Measurements from ENCODE around the gene SP110.

DNA sequence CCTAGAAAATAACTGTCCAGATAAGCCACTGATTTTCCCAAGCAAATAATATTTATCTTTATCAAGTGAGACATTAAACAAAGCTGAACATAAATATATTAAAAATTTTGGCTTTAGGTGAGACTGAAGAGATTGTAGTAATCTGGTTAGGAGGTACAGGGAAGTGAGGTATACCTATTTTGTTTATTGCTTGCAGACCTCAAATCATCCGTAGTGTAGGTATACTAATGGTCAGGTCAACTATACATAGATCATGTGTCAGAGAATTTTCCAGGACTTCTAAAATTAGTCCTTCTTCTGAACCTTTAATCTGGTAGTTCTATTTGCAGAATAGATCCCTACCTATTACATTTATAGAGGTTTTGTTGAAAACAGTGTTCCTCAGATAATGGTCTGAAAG lies 47.3 kb upstream of the SP110 start:
- TF ChIP-seq, protein P1, sequence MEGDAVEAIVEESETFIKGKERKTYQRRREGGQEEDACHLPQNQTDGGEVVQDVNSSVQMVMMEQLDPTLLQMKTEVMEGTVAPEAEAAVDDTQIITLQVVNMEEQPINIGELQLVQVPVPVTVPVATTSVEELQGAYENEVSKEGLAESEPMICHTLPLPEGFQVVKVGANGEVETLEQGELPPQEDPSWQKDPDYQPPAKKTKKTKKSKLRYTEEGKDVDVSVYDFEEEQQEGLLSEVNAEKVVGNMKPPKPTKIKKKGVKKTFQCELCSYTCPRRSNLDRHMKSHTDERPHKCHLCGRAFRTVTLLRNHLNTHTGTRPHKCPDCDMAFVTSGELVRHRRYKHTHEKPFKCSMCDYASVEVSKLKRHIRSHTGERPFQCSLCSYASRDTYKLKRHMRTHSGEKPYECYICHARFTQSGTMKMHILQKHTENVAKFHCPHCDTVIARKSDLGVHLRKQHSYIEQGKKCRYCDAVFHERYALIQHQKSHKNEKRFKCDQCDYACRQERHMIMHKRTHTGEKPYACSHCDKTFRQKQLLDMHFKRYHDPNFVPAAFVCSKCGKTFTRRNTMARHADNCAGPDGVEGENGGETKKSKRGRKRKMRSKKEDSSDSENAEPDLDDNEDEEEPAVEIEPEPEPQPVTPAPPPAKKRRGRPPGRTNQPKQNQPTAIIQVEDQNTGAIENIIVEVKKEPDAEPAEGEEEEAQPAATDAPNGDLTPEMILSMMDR (IDR thresholded peaks at IDR 0.05; ENCODE audit: control extremely low read depth in 1 of 3, insufficient read depth in 1 of 3, low read depth in 1 of 3, low read length in 3 of 3), result no peak
- no peak for TF ChIP-seq YY1 (IDR thresholded peaks at IDR 0.05; ENCODE audit: low read depth, low read length)
